ENCODE measurements around the gene RNASE1.
A peak's percentile ranks its signal among the peaks of the same experiment; 100 is the strongest.

RNASE1 gene

GRCh38 chr14:20757965-20758364, 44.7 kb downstream of the RNASE1 start:
- TF ChIP-seq, protein P1, sequence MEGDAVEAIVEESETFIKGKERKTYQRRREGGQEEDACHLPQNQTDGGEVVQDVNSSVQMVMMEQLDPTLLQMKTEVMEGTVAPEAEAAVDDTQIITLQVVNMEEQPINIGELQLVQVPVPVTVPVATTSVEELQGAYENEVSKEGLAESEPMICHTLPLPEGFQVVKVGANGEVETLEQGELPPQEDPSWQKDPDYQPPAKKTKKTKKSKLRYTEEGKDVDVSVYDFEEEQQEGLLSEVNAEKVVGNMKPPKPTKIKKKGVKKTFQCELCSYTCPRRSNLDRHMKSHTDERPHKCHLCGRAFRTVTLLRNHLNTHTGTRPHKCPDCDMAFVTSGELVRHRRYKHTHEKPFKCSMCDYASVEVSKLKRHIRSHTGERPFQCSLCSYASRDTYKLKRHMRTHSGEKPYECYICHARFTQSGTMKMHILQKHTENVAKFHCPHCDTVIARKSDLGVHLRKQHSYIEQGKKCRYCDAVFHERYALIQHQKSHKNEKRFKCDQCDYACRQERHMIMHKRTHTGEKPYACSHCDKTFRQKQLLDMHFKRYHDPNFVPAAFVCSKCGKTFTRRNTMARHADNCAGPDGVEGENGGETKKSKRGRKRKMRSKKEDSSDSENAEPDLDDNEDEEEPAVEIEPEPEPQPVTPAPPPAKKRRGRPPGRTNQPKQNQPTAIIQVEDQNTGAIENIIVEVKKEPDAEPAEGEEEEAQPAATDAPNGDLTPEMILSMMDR (IDR thresholded peaks at IDR 0.05; ENCODE audit: low read depth, low read length, missing control alignments), result peak; percentile 62
- DNase-seq (ENCODE audit: low read depth), result no peak
- no peak overlapping the region for H3K4me3 ChIP-seq (ENCODE audit: low read depth, low read length)

DNA sequence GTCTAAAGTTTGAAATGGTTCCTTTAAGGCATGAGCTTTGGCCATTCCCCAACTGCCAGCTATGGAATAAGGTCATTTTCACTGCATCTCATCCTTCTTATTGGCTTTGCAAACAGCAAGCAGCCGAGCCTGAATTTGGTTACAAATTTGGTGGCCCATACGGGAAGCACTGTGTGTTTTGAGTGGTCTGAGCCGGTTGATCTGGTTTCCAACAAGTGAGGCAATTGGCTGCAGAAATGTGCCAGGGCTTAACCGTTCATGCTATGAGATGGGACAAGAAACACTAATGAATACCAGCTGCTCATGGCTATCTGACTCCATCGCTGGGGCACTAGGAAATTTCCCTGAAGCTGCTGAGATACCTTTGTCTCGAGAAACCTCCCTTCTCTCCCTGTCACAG, 47.6 kb downstream of the RNASE1 start:
- TF ChIP-seq, protein P1 (IDR thresholded peaks at IDR 0.05; ENCODE audit: low read depth, low read length, missing control alignments), result no peak
- no peak for DNase-seq (ENCODE audit: low read depth)
- no peak overlapping the region for H3K4me3 ChIP-seq (ENCODE audit: low read depth, low read length)

DNA sequence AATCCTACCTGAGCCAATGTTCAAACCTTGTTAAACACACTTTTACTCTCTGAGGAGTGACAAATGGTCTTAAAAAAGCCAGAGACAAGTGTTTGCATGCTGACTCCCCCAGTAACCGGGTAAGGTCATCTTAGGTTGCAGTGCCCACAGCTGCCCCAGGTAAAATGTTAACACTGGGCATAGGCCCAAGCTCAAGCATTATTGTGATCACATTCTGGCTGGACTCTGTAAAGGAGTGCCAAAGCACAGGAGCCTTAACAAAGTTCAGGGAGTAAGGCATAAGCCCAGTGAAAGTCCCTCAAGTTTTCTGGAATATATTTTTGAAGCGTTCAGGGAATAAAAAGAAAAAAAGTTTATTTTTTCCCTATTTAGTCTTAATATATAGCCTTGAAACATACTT, 48.3 kb downstream of the RNASE1 start:
- H3K4me3 ChIP-seq (ENCODE audit: low read depth, low read length), result no peak overlapping the region
- DNase-seq (ENCODE audit: low read depth), result no peak
- TF ChIP-seq, protein P1 (IDR thresholded peaks at IDR 0.05; ENCODE audit: low read depth, low read length, missing control alignments), result no peak

DNA sequence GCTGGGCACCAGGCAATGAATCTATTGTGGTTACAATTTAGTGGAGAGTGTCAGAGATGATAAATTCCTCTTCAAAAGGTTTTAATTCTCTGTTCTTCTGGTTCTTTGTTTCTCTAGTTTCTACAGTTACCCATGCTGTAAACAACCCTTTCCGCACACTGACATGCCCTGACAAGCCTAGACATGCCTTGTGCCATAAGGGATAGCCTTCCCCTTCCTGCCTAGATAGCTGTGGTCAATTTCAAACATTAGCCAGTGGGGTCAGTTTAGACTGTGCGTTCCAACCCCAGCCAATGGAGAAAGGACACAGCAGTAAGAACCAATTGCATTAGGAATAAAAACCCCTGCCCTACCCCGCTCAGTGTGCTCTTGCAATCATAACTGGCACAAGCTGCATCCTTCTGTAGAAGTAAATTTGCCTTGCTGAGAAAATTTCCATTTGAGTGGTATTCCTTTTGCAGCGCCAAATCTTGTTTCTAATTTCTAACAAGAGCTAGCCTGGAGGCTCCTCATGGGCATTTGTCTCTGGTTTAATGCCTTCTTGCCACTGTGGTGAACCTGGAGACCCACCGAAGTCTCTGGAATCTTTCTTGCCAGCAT, 50.6 kb downstream of the RNASE1 start:
- H3K4me3 ChIP-seq (ENCODE audit: low read depth, low read length), result no peak overlapping the region
- no peak for DNase-seq (ENCODE audit: low read depth)
- TF ChIP-seq, protein P1 (IDR thresholded peaks at IDR 0.05; ENCODE audit: low read depth, low read length, missing control alignments), result no peak
